ENCODE data around the gene SMARCA4.

Gene SMARCA4

DNA sequence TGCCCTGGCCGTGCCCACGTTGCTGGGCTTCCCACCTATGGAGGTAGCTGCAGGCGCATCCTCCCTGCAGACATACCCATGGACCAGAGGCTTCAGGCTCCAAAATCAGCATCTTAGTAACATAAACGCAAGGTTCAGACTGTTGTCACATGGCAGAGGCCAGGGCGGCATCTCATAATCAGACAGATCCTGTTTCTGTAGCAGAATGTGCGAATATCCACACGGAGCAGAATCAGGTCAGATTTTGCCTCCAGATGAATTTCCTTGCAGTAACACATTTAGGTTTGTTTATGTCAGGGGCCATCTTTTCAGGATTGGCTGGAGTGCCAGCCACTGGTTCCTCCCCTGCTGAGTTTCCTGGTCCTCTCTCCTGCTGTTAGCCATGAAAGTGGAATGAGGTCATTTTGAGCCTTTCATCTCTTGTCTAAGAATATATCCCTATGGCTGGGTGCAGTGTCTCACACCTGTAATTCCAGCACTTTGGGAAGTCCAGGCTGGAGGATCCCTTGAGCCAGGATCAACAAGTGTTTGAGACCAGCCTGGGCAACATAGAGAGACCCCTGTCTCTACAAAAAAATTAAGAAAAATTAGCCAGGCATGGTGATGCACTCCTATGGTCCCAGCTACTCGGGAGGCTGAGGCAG, 20.5 kb downstream of the SMARCA4 start:
- Histone ChIP-seq H2BK120ac (ENCODE audit: low read depth, low read length) (no peak overlapping the region), H4K8ac (ENCODE audit: low read depth, low read length) (no peak overlapping the region), H3K18ac (ENCODE audit: low read length) (no peak overlapping the region), H3K27ac (replicated peaks; ENCODE audit: low read length) (no peak overlapping the region), H3K14ac (ENCODE audit: low read length) (no peak overlapping the region), H3K36me3 (replicated peaks in 1 of 2; ENCODE audit: control insufficient read depth in 2 of 2, insufficient read depth in 2 of 2, low read length in 2 of 2) (peaks cover 30 to 86% of the 10 kb centered on the region in 2 donors), H2BK15ac (ENCODE audit: low read length) (no peak overlapping the region), H3K4me3 (ENCODE audit: low read length in 2 of 2) (no peak overlapping the region), H3K4ac (ENCODE audit: low read length) (no peak overlapping the region), H2AFZ (ENCODE audit: low read length) (no peak overlapping the region), H2BK12ac (ENCODE audit: low read length) (no peak overlapping the region), H2AK5ac (ENCODE audit: low read depth, low read length) (no peak overlapping the region), H3K23ac (ENCODE audit: low read depth, low read length, poor library complexity) (no peak overlapping the region), H3K27me3 (ENCODE audit: control insufficient read depth in 3 of 3, insufficient read depth in 3 of 3, low read depth in 1 of 3, low read length in 3 of 3) (no peaks in the 10 kb centered on the region), H3K4me2 (ENCODE audit: insufficient read depth, low read length, poor library complexity, severe bottlenecking) (no peak overlapping the region), H4K91ac (ENCODE audit: low read depth, low read length, poor library complexity) (no peak overlapping the region), H2BK5ac (ENCODE audit: low read length) (no peak overlapping the region), H3K79me1 (ENCODE audit: low read depth, low read length) (peaks cover 33% of the 10 kb centered on the region), H3K4me1 (ENCODE audit: control insufficient read depth in 2 of 2, insufficient read depth in 1 of 2, low read depth in 1 of 2, low read length in 2 of 2) (no peaks in the 10 kb centered on the region), H3K9ac (ENCODE audit: low read depth, low read length, poor library complexity) (peak overlapping the region; percentile 51), H3K9me3 (replicated peaks in 1 of 2; ENCODE audit: control insufficient read depth in 2 of 2, insufficient read depth in 1 of 2, low read depth in 1 of 2, low read length in 2 of 2) (peaks cover 0 to 15% of the 10 kb centered on the region in 2 donors)
- DNase-seq (ENCODE audit: low spot score), result no peak
- WGBS, 2 donors (ENCODE audit: extremely low coverage in 2 of 2, insufficient read length in 2 of 2, insufficient replicate concordance in 1 of 2), result no CpG with 5 or more reads among the region's 8 CpGs

DNA sequence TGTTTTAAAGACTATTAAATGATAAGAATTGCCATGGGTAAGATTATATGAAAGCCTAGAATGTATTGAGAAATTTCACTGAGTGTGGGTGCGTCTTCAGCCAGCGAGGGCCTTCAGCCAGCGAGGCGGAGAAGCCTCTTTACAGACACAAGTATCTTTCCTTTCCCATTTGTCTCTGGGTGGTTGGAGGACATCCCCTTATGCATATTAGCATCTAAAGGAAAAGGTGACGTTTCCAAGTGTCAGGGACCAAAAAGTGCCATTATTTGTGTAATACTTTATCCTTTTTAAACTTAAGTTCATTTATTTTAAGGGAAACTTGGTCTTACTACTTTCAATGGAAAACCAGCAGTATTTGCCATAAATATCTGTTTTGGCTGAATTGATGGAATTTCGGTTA, 22.2 kb downstream of the SMARCA4 start:
- Histone ChIP-seq H4K91ac (ENCODE audit: low read depth, low read length, poor library complexity) (no peak overlapping the region), H2BK15ac (ENCODE audit: low read length) (no peak overlapping the region), H2BK120ac (ENCODE audit: low read depth, low read length) (no peak overlapping the region), H3K4me3 (ENCODE audit: low read length in 2 of 2) (no peak overlapping the region), H2AK5ac (ENCODE audit: low read depth, low read length) (no peak overlapping the region), H2BK12ac (ENCODE audit: low read length) (no peak overlapping the region), H3K9ac (ENCODE audit: low read depth, low read length, poor library complexity) (no peak overlapping the region), H2AFZ (ENCODE audit: low read length) (no peak overlapping the region), H3K27ac (replicated peaks; ENCODE audit: low read length) (no peak overlapping the region), H3K23ac (ENCODE audit: low read depth, low read length, poor library complexity) (no peak overlapping the region), H3K4me2 (ENCODE audit: insufficient read depth, low read length, poor library complexity, severe bottlenecking) (no peak overlapping the region), H2BK5ac (ENCODE audit: low read length) (no peak overlapping the region), H3K18ac (ENCODE audit: low read length) (no peak overlapping the region), H3K9me3 (replicated peaks in 1 of 2; ENCODE audit: control insufficient read depth in 2 of 2, insufficient read depth in 1 of 2, low read depth in 1 of 2, low read length in 2 of 2) (peaks cover 0 to 9% of the 10 kb centered on the region in 2 donors), H3K36me3 (replicated peaks in 1 of 2; ENCODE audit: control insufficient read depth in 2 of 2, insufficient read depth in 2 of 2, low read length in 2 of 2) (peaks cover 33 to 91% of the 10 kb centered on the region in 2 donors), H3K4me1 (ENCODE audit: control insufficient read depth in 2 of 2, insufficient read depth in 1 of 2, low read depth in 1 of 2, low read length in 2 of 2) (no peaks in the 10 kb centered on the region), H4K8ac (ENCODE audit: low read depth, low read length) (no peak overlapping the region), H3K14ac (ENCODE audit: low read length) (no peak overlapping the region), H3K79me1 (ENCODE audit: low read depth, low read length) (peaks cover 28% of the 10 kb centered on the region), H3K27me3 (ENCODE audit: control insufficient read depth in 3 of 3, insufficient read depth in 3 of 3, low read depth in 1 of 3, low read length in 3 of 3) (no peaks in the 10 kb centered on the region), H3K4ac (ENCODE audit: low read length) (no peak overlapping the region)
- no CpG with 5 or more reads among the region's 6 CpGs for WGBS, 2 donors (ENCODE audit: extremely low coverage in 2 of 2, insufficient read length in 2 of 2, insufficient replicate concordance in 1 of 2)
- no peak for DNase-seq (ENCODE audit: low spot score)

DNA sequence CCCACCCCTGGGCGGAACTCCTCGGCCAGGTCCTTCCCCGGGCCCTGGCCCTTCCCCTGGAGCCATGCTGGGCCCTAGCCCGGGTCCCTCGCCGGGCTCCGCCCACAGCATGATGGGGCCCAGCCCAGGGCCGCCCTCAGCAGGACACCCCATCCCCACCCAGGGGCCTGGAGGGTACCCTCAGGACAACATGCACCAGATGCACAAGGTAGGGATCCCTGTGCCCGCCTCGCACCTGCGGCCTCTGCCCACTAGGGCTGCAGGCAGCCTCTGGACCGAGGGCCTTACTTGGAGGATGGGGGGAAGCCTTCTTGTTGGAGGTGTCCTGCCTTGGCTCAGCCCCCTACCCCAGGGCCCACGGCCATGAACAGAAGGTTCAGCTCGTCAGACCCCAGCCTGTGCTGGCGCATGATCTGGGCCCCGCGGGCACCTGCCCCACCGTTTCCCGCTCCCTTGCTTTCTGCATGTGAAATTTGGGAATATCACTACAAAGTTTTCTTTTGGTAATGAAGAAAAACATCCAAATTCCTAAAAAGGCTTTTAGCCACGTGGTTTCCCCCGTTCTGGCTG, 23.4 kb downstream of the SMARCA4 start:
- H3K27ac ChIP-seq (replicated peaks; ENCODE audit: low read length), result no peak overlapping the region
- no peak for DNase-seq (ENCODE audit: low spot score)
- H2BK12ac ChIP-seq (ENCODE audit: low read length), result no peak overlapping the region
- no peaks in the 10 kb centered on the region for H3K9me3 ChIP-seq (replicated peaks in 1 of 2; ENCODE audit: control insufficient read depth in 2 of 2, insufficient read depth in 1 of 2, low read depth in 1 of 2, low read length in 2 of 2)
- no peak overlapping the region for H3K4me2 ChIP-seq (ENCODE audit: insufficient read depth, low read length, poor library complexity, severe bottlenecking)
- H2BK120ac ChIP-seq (ENCODE audit: low read depth, low read length), result no peak overlapping the region
- no peak overlapping the region for H3K18ac ChIP-seq (ENCODE audit: low read length)
- H3K79me1 ChIP-seq (ENCODE audit: low read depth, low read length), result peaks cover 26% of the 10 kb centered on the region
- peaks cover 43 to 94% of the 10 kb centered on the region in 2 donors for H3K36me3 ChIP-seq (replicated peaks in 1 of 2; ENCODE audit: control insufficient read depth in 2 of 2, insufficient read depth in 2 of 2, low read length in 2 of 2)
- H2AFZ ChIP-seq (ENCODE audit: low read length), result no peak overlapping the region
- no peak overlapping the region for H2AK5ac ChIP-seq (ENCODE audit: low read depth, low read length)
- H3K23ac ChIP-seq (ENCODE audit: low read depth, low read length, poor library complexity), result no peak overlapping the region
- H3K27me3 ChIP-seq (ENCODE audit: control insufficient read depth in 3 of 3, insufficient read depth in 3 of 3, low read depth in 1 of 3, low read length in 3 of 3), result no peaks in the 10 kb centered on the region
- no peak overlapping the region for H3K9ac ChIP-seq (ENCODE audit: low read depth, low read length, poor library complexity)
- no peak overlapping the region for H3K4me3 ChIP-seq (ENCODE audit: low read length in 2 of 2)
- no CpG with 5 or more reads among the region's 21 CpGs for WGBS, 2 donors (ENCODE audit: extremely low coverage in 2 of 2, insufficient read length in 2 of 2, insufficient replicate concordance in 1 of 2)
- H3K14ac ChIP-seq (ENCODE audit: low read length), result no peak overlapping the region
- H4K91ac ChIP-seq (ENCODE audit: low read depth, low read length, poor library complexity), result no peak overlapping the region
- H4K8ac ChIP-seq (ENCODE audit: low read depth, low read length), result no peak overlapping the region
- H3K4me1 ChIP-seq (ENCODE audit: control insufficient read depth in 2 of 2, insufficient read depth in 1 of 2, low read depth in 1 of 2, low read length in 2 of 2), result no peaks in the 10 kb centered on the region
- no peak overlapping the region for H2BK5ac ChIP-seq (ENCODE audit: low read length)
- H2BK15ac ChIP-seq (ENCODE audit: low read length), result no peak overlapping the region
- H3K4ac ChIP-seq (ENCODE audit: low read length), result no peak overlapping the region

DNA sequence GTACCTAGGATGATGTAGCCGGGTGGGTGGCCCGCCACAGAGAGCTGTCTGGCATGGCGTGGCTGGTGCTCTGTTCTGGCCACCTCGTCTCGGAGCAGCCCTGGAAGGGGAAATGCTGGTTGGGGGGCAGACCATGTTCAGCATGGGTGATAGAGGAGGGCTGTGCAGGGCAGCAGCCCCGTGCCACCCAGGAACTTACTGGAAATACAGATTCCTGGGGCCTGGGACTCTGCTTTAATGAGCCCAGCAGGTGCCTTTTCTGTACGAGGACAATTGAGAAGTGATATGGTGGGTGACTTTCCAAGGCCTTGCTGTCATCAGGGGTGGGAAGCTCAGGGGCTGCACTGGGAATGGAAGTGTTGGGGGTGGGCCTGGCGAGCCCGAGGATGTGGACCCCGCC, 24.7 kb downstream of the SMARCA4 start:
- no peak overlapping the region for H4K91ac ChIP-seq (ENCODE audit: low read depth, low read length, poor library complexity)
- no peak overlapping the region for H2AFZ ChIP-seq (ENCODE audit: low read length)
- no peak overlapping the region for H2AK5ac ChIP-seq (ENCODE audit: low read depth, low read length)
- H3K14ac ChIP-seq (ENCODE audit: low read length), result no peak overlapping the region
- no peak overlapping the region for H3K4ac ChIP-seq (ENCODE audit: low read length)
- no peak overlapping the region for H3K23ac ChIP-seq (ENCODE audit: low read depth, low read length, poor library complexity)
- no peaks in the 10 kb centered on the region for H3K27me3 ChIP-seq (ENCODE audit: control insufficient read depth in 3 of 3, insufficient read depth in 3 of 3, low read depth in 1 of 3, low read length in 3 of 3)
- H2BK15ac ChIP-seq (ENCODE audit: low read length), result no peak overlapping the region
- H3K4me1 ChIP-seq (ENCODE audit: control insufficient read depth in 2 of 2, insufficient read depth in 1 of 2, low read depth in 1 of 2, low read length in 2 of 2), result no peaks in the 10 kb centered on the region
- peaks cover 49 to 94% of the 10 kb centered on the region in 2 donors for H3K36me3 ChIP-seq (replicated peaks in 1 of 2; ENCODE audit: control insufficient read depth in 2 of 2, insufficient read depth in 2 of 2, low read length in 2 of 2)
- H4K8ac ChIP-seq (ENCODE audit: low read depth, low read length), result no peak overlapping the region
- H3K79me1 ChIP-seq (ENCODE audit: low read depth, low read length), result peaks cover 26% of the 10 kb centered on the region
- H2BK5ac ChIP-seq (ENCODE audit: low read length), result no peak overlapping the region
- DNase-seq (ENCODE audit: low spot score), result no peak
- no peak overlapping the region for H3K9ac ChIP-seq (ENCODE audit: low read depth, low read length, poor library complexity)
- no peak overlapping the region for H3K27ac ChIP-seq (replicated peaks; ENCODE audit: low read length)
- no CpG with 5 or more reads among the region's 10 CpGs for WGBS, 2 donors (ENCODE audit: extremely low coverage in 2 of 2, insufficient read length in 2 of 2, insufficient replicate concordance in 1 of 2)
- no peak overlapping the region for H3K18ac ChIP-seq (ENCODE audit: low read length)
- H2BK12ac ChIP-seq (ENCODE audit: low read length), result no peak overlapping the region
- no peak overlapping the region for H2BK120ac ChIP-seq (ENCODE audit: low read depth, low read length)
- no peaks in the 10 kb centered on the region for H3K9me3 ChIP-seq (replicated peaks in 1 of 2; ENCODE audit: control insufficient read depth in 2 of 2, insufficient read depth in 1 of 2, low read depth in 1 of 2, low read length in 2 of 2)
- no peak overlapping the region for H3K4me3 ChIP-seq (ENCODE audit: low read length in 2 of 2)
- H3K4me2 ChIP-seq (ENCODE audit: insufficient read depth, low read length, poor library complexity, severe bottlenecking), result no peak overlapping the region

Data from neuronal stem cell (in vitro differentiated cells).